ENCODE measurements around the gene ALDH2. TPM values are rescaled to one million over a fixed set of nuclear protein-coding genes. Genes with fewer than 3 reads are reported as not detected.

Gene ALDH2
- total and polyA plus RNA-seq, 2 donors (not counting 1 experiment from before 2014, with no cell fraction given): 7.0 to 22.3 TPM

DNA sequence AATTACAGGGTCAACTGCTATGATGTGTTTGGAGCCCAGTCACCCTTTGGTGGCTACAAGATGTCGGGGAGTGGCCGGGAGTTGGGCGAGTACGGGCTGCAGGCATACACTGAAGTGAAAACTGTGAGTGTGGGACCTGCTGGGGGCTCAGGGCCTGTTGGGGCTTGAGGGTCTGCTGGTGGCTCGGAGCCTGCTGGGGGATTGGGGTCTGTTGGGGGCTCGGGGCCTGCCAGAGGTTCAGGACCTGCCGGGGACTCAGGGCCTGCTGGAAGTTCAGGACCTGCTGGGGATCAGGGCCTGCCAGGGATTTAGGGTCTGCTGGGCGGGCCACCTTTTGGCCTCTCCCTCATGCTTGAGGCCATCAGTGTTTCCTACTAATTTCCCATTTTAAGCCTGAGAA, 37.1 kb downstream of the ALDH2 start:
- Histone ChIP-seq H3K4me1 (ENCODE audit: control insufficient read depth in 2 of 2, insufficient read depth in 2 of 2, low read length in 2 of 2) (no peaks in the 10 kb centered on the region), H3K4me2 (replicated peaks; ENCODE audit: low read depth, low read length, poor library complexity, severe bottlenecking) (no peak overlapping the region), H3K27ac (ENCODE audit: low read length in 2 of 2) (no peak overlapping the region), H3K27me3 (replicated peaks in 1 of 4; ENCODE audit: control extremely low read depth in 1 of 4, control insufficient read depth in 3 of 4, insufficient read depth in 4 of 4, low read length in 3 of 4) (no peaks in the 10 kb centered on the region), H2AFZ (ENCODE audit: insufficient read depth, low read depth, low read length, poor library complexity, severe bottlenecking) (no peak overlapping the region), H4K20me1 (ENCODE audit: control insufficient read depth, insufficient read depth, low read length, poor library complexity, severe bottlenecking) (no peaks in the 10 kb centered on the region), H3K79me2 (ENCODE audit: control insufficient read depth, insufficient read depth, low read length) (no peaks in the 10 kb centered on the region), H3K4me3 (ENCODE audit: control extremely low read depth in 1 of 5, extremely low read depth in 1 of 5, insufficient read depth in 1 of 5, low read depth in 2 of 5, low read length in 4 of 5) (no peak overlapping the region), H3K9ac (ENCODE audit: low read length) (no peak overlapping the region), H3K9me3 (ENCODE audit: control extremely low read depth in 1 of 3, control insufficient read depth in 2 of 3, insufficient read depth in 1 of 3, low read length in 2 of 3) (no peaks in the 10 kb centered on the region), H3K36me3 (replicated peaks in 1 of 2; ENCODE audit: control extremely low read depth in 1 of 2, control insufficient read depth in 1 of 2, extremely low read depth in 1 of 2, insufficient read depth in 2 of 2, low read length in 1 of 2) (peaks cover 0 to 7% of the 10 kb centered on the region in 2 experiments)
- no peak for ATAC-seq (ENCODE audit: low read depth)
- Mint-ChIP-seq H3K4me1 (no peaks in the 10 kb centered on the region), H3K4me3 (no peak overlapping the region), H3K27me3 (no peaks in the 10 kb centered on the region), H3K9me3 (ENCODE audit: insufficient read depth) (no peaks in the 10 kb centered on the region), H3K27ac (no peak overlapping the region)
- intact Hi-C loops (cut with micrococcal nuclease): no loop called here
- ChIA-PET CTCF (interaction anchor here (0.6 kb wide), 1 partner anchor 200 kb away, joined by 3 read pairs; no protein-coding TSS in a partner anchor), POLR2A (no interaction called here)
- TF ChIP-seq, protein P1, sequence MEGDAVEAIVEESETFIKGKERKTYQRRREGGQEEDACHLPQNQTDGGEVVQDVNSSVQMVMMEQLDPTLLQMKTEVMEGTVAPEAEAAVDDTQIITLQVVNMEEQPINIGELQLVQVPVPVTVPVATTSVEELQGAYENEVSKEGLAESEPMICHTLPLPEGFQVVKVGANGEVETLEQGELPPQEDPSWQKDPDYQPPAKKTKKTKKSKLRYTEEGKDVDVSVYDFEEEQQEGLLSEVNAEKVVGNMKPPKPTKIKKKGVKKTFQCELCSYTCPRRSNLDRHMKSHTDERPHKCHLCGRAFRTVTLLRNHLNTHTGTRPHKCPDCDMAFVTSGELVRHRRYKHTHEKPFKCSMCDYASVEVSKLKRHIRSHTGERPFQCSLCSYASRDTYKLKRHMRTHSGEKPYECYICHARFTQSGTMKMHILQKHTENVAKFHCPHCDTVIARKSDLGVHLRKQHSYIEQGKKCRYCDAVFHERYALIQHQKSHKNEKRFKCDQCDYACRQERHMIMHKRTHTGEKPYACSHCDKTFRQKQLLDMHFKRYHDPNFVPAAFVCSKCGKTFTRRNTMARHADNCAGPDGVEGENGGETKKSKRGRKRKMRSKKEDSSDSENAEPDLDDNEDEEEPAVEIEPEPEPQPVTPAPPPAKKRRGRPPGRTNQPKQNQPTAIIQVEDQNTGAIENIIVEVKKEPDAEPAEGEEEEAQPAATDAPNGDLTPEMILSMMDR (IDR thresholded peaks at IDR 0.05): no peak
- no peak for TF ChIP-seq EZH2 (IDR thresholded peaks at IDR 0.05; ENCODE audit: borderline replicate concordance, insufficient read depth, low read depth, low read length, poor library complexity, severe bottlenecking)
- 98% methylated on average over 8 of the region's 8 CpGs for WGBS (ENCODE audit: insufficient coverage)
- no peak for DNase-seq

- Histone ChIP-seq H3K27ac (ENCODE audit: low read length in 2 of 2) (no peak overlapping the region), H3K9ac (ENCODE audit: low read length) (no peak overlapping the region), H3K4me1 (ENCODE audit: control insufficient read depth in 2 of 2, insufficient read depth in 2 of 2, low read length in 2 of 2) (no peaks in the 10 kb centered on the region), H3K4me2 (replicated peaks; ENCODE audit: low read depth, low read length, poor library complexity, severe bottlenecking) (no peak overlapping the region), H3K79me2 (ENCODE audit: control insufficient read depth, insufficient read depth, low read length) (no peaks in the 10 kb centered on the region), H2AFZ (ENCODE audit: insufficient read depth, low read depth, low read length, poor library complexity, severe bottlenecking) (no peak overlapping the region), H3K27me3 (replicated peaks in 1 of 4; ENCODE audit: control extremely low read depth in 1 of 4, control insufficient read depth in 3 of 4, insufficient read depth in 4 of 4, low read length in 3 of 4) (no peaks in the 10 kb centered on the region), H4K20me1 (ENCODE audit: control insufficient read depth, insufficient read depth, low read length, poor library complexity, severe bottlenecking) (no peaks in the 10 kb centered on the region), H3K4me3 (ENCODE audit: control extremely low read depth in 1 of 5, extremely low read depth in 1 of 5, insufficient read depth in 1 of 5, low read depth in 2 of 5, low read length in 4 of 5) (no peak overlapping the region), H3K36me3 (replicated peaks in 1 of 2; ENCODE audit: control extremely low read depth in 1 of 2, control insufficient read depth in 1 of 2, extremely low read depth in 1 of 2, insufficient read depth in 2 of 2, low read length in 1 of 2) (no peaks in the 10 kb centered on the region), H3K9me3 (ENCODE audit: control extremely low read depth in 1 of 3, control insufficient read depth in 2 of 3, insufficient read depth in 1 of 3, low read length in 2 of 3) (no peaks in the 10 kb centered on the region)
- no peaks in the 10 kb centered on the region for H3K9me3 Mint-ChIP-seq (ENCODE audit: insufficient read depth)
- no peaks in the 10 kb centered on the region for H3K4me1 Mint-ChIP-seq
- CTCF ChIA-PET: interaction anchor here (0.9 to 4.1 kb wide), 2 partner anchors 8 to 53 kb away, joined by 3 to 18 read pairs; no protein-coding TSS in a partner anchor
- no peaks in the 10 kb centered on the region for H3K27me3 Mint-ChIP-seq
- 83% methylated on average over 3 of the region's 4 CpGs for WGBS (ENCODE audit: insufficient coverage)
- H3K27ac Mint-ChIP-seq: no peak overlapping the region
- intact Hi-C loops (cut with micrococcal nuclease): no loop called here
- H3K4me3 Mint-ChIP-seq: no peak overlapping the region
- TF ChIP-seq, protein P1 (IDR thresholded peaks at IDR 0.05): no peak
- TF ChIP-seq EZH2 (IDR thresholded peaks at IDR 0.05; ENCODE audit: borderline replicate concordance, insufficient read depth, low read depth, low read length, poor library complexity, severe bottlenecking): no peak
- ATAC-seq (ENCODE audit: low read depth): no peak
- POLR2A ChIA-PET: no interaction called here
- no peak for DNase-seq
Measured at GRCh38 chr12:111806304-111806703, 39.6 kb downstream of the ALDH2 start.

All from B cell (primary cell).